CD14-positive monocyte (primary cell): Measurements from ENCODE around the gene STX12. TPM values are rescaled to one million over a fixed set of nuclear protein-coding genes. Genes with fewer than 3 reads are reported as not detected.

Experiments used
- DNase-seq, 3 donors: peaks; one replicate each; pipeline ENCODE4 v3.0.0-alpha.2; 2011 to 2022
- H2AFZ ChIP-seq: 2 replicates; pipeline ENCODE4 v1.6.0; 2012; ENCODE audit warnings: mild to moderate bottlenecking, low read depth, low read length, inconsistent platforms; ENCODE audit not compliant: insufficient read depth, poor library complexity, severe bottlenecking
- H3K27ac ChIP-seq, 2 donors: 1 replicate in 1 of 2; 2 replicates in 1 of 2; pipeline ENCODE4 v1.5.1; 2012 to 2013; ENCODE audit warnings: low read length in 2 of 2, control low read depth in 1 of 2, inconsistent platforms in 1 of 2, low read depth in 1 of 2, mild to moderate bottlenecking in 1 of 2
- H3K27me3 ChIP-seq, 2 donors: one replicate each; pipeline versions ENCODE4 v1.6.0 to v1.6.1; 2011 to 2013; ENCODE audit warnings: low read length in 2 of 2; ENCODE audit not compliant: control insufficient read depth in 2 of 2, insufficient read depth in 2 of 2
- H3K36me3 ChIP-seq, 2 donors: replicated peaks in 1 of 2; 1 replicate in 1 of 2; 2 replicates in 1 of 2; pipeline versions ENCODE4 v1.5.1 to v1.6.1; 2012 to 2013; ENCODE audit warnings: low read length in 2 of 2, control low read depth in 1 of 2, inconsistent platforms in 1 of 2, mild to moderate bottlenecking in 1 of 2; ENCODE audit not compliant: insufficient read depth in 2 of 2, control insufficient read depth in 1 of 2
- H3K4me1 ChIP-seq, 2 donors: 1 replicate in 1 of 2; 2 replicates in 1 of 2; pipeline versions ENCODE4 v1.5.1 to v1.6.1; 2012 to 2013; ENCODE audit warnings: low read length in 2 of 2, control low read depth in 1 of 2, inconsistent platforms in 1 of 2, mild to moderate bottlenecking in 1 of 2, moderate library complexity in 1 of 2; ENCODE audit not compliant: insufficient read depth in 2 of 2, control insufficient read depth in 1 of 2
- H3K4me2 ChIP-seq: replicated peaks from 2 replicates; pipeline ENCODE3; 2012; ENCODE audit warnings: low read length, moderate library complexity, mild to moderate bottlenecking; ENCODE audit not compliant: poor library complexity, severe bottlenecking; ENCODE audit errors: extremely low read depth
- H3K4me3 ChIP-seq, 3 experiments: fragments of 200-600 bp in 1 of 3; sonication (generic) in 1 of 3; replicated peaks in 1 of 3; 1 replicate in 2 of 3; 2 replicates in 1 of 3; pipeline ENCODE4 v1.5.1; 2011 to 2013; ENCODE audit warnings: low read length in 3 of 3, mild to moderate bottlenecking in 3 of 3, control low read depth in 2 of 3, low read depth in 2 of 3, inconsistent platforms in 1 of 3, moderate library complexity in 1 of 3
- H3K79me2 ChIP-seq: 2 replicates; pipeline ENCODE4 v1.6.0; 2012; ENCODE audit warnings: mild to moderate bottlenecking, control low read depth, inconsistent platforms, low read length, moderate library complexity; ENCODE audit not compliant: insufficient read depth
- H3K9ac ChIP-seq: 2 replicates; pipeline ENCODE4 v1.6.0; 2017; ENCODE audit warnings: low read length, mild to moderate bottlenecking; ENCODE audit not compliant: insufficient read depth, poor library complexity, severe bottlenecking
- H3K9me3 ChIP-seq, 2 donors: replicated peaks in 1 of 2; 1 replicate in 1 of 2; 2 replicates in 1 of 2; pipeline versions ENCODE4 v1.5.1 to v1.6.1; 2012 to 2013; ENCODE audit warnings: low read length in 2 of 2, control low read depth in 1 of 2; ENCODE audit not compliant: control insufficient read depth in 1 of 2, insufficient read depth in 1 of 2
- H4K20me1 ChIP-seq: 2 replicates; pipeline ENCODE4 v1.6.0; 2012; ENCODE audit warnings: mild to moderate bottlenecking, low read length, control low read depth, moderate library complexity; ENCODE audit not compliant: insufficient read depth
- H3K27ac Mint-ChIP-seq, 7 donors: one replicate each; pipeline ENCODE4 v1.8.0; 2020; ENCODE audit warnings: mild to moderate bottlenecking in 7 of 7, mixed read lengths in 7 of 7, moderate library complexity in 6 of 7, inconsistent platforms in 2 of 7
- H3K27me3 Mint-ChIP-seq, 3 donors: one replicate each; pipeline ENCODE4 v1.8.0; 2021 to 2022; ENCODE audit warnings: low read depth in 3 of 3, mild to moderate bottlenecking in 3 of 3, mixed read lengths in 3 of 3, moderate library complexity in 3 of 3, inconsistent platforms in 1 of 3
- H3K36me3 Mint-ChIP-seq, 2 donors: one replicate each; pipeline ENCODE4 v1.8.0; 2020; ENCODE audit warnings: mixed read lengths in 2 of 2, inconsistent platforms in 1 of 2, mild to moderate bottlenecking in 1 of 2
- H3K4me1 Mint-ChIP-seq: one replicate; pipeline ENCODE4 v1.8.0; 2020; ENCODE audit warnings: mild to moderate bottlenecking, mixed read lengths
- H3K4me3 Mint-ChIP-seq, 2 donors: one replicate each; pipeline ENCODE4 v1.8.0; 2020; ENCODE audit warnings: mild to moderate bottlenecking in 2 of 2, mixed read lengths in 2 of 2, moderate library complexity in 1 of 2
- H3K9me3 Mint-ChIP-seq, 7 donors: one replicate each; pipeline ENCODE4 v1.8.0; 2020 to 2022; ENCODE audit warnings: mixed read lengths in 7 of 7, mild to moderate bottlenecking in 6 of 7, moderate library complexity in 6 of 7, inconsistent platforms in 2 of 7
- CTCF ChIP-seq: fragments of 200-600 bp; IDR thresholded peaks from one replicate; pipeline ENCODE4 v1.8.0; 2022; ENCODE audit warnings: antibody characterized with exemption, mild to moderate bottlenecking
- WGBS: methylation state at CpG from one replicate; pipeline ENCODE4 v1.1.5; 2013; ENCODE audit warnings: missing lambda C conversion rate; ENCODE audit not compliant: insufficient coverage; 5-methylcytosine and 5-hydroxymethylcytosine counted together
- intact Hi-C, 2 donors: fragments of 100-400 bp; cut with micrococcal nuclease; formaldehyde crosslinking; loops; one replicate each; pipeline versions ENCODE4 v1.15.0 to v1.15.1; 2023
- polyA plus RNA-seq, 3 donors: library from polyadenylated mRNA; depleted of rRNA in 1 of 3; unstranded in 2 of 3; stranded (reverse) in 1 of 3; fragments of 300-500 nt in 2 of 3; fragments of >200 nt in 1 of 3; fragmentation: Illumina TruSeq in 2 of 3; gene quantifications; 1 replicate in 2 of 3; 2 replicates in 1 of 3; pipeline ENCODE4 v1.2.3, GENCODE V29; 2012 to 2021

The STX12 gene
- polyA plus RNA-seq, 3 donors, result 29.4 to 49.4 (median 36.2) TPM

- H3K27ac Mint-ChIP-seq, result no peak overlapping the region
- peaks cover 17% of the 10 kb centered on the region for H3K4me1 Mint-ChIP-seq
- no peaks in the 10 kb centered on the region for H3K27me3 Mint-ChIP-seq
- Histone ChIP-seq H3K27me3 (no peaks in the 10 kb centered on the region), H3K9me3 (no peaks in the 10 kb centered on the region), H3K4me1 (peaks cover 14 to 19% of the 10 kb centered on the region in 2 donors), H3K79me2 (peaks cover 68% of the 10 kb centered on the region), H3K4me2 (no peak overlapping the region), H3K9ac (no peak overlapping the region), H3K4me3 (no peak overlapping the region), H3K27ac (no peak overlapping the region), H4K20me1 (peaks cover 14% of the 10 kb centered on the region), H2AFZ (no peak overlapping the region), H3K36me3 (peaks cover 30 to 42% of the 10 kb centered on the region in 2 donors)
- intact Hi-C loops, result no loop called here
- no peak for TF ChIP-seq CTCF
- WGBS, result no CpG with 5 or more reads among the region's 2 CpGs
- H3K9me3 Mint-ChIP-seq, result peaks cover 0 to 4% (median 0%) of the 10 kb centered on the region in 7 donors
- peaks cover 27 to 34% of the 10 kb centered on the region in 2 donors for H3K36me3 Mint-ChIP-seq
- no peak overlapping the region for H3K4me3 Mint-ChIP-seq
- DNase-seq, result no peak
Observed at GRCh38 chr1:27832762-27833161, 59.7 kb downstream of the STX12 start.

GRCh38 chr1:27833470-27833869, 60.5 kb downstream of the STX12 start:
- Mint-ChIP-seq H3K36me3 (peaks cover 27 to 41% of the 10 kb centered on the region in 2 donors), H3K9me3 (peaks cover 0 to 5% (median 0%) of the 10 kb centered on the region in 7 donors), H3K4me1 (peaks cover 17% of the 10 kb centered on the region), H3K27me3 (no peaks in the 10 kb centered on the region), H3K4me3 (no peak overlapping the region), H3K27ac (no peak overlapping the region)
- Histone ChIP-seq H3K4me1 (peaks cover 14 to 19% of the 10 kb centered on the region in 2 donors), H3K4me2 (no peak overlapping the region), H3K27ac (no peak overlapping the region), H4K20me1 (peaks cover 14% of the 10 kb centered on the region), H3K4me3 (no peak overlapping the region), H3K9me3 (no peaks in the 10 kb centered on the region), H3K27me3 (no peaks in the 10 kb centered on the region), H3K9ac (no peak overlapping the region), H2AFZ (no peak overlapping the region), H3K36me3 (peaks cover 30 to 42% of the 10 kb centered on the region in 2 donors), H3K79me2 (peaks cover 68% of the 10 kb centered on the region)
- no peak for TF ChIP-seq CTCF
- intact Hi-C loops, result no loop called here
- no peak for DNase-seq
- 100% methylated on average over 1 of the region's 3 CpGs for WGBS
